Stomach smooth muscle (tissue), 2 donors: ENCODE results near the gene SMC6.

Experiments
- H3K27ac ChIP-seq: one replicate; pipeline ENCODE4 v1.7.0; 2013; ENCODE audit warnings: mild to moderate bottlenecking, low read length, inconsistent platforms
- H3K27me3 ChIP-seq, 2 donors: one replicate each; pipeline ENCODE4 v1.7.0; 2013; ENCODE audit warnings: low read length in 2 of 2; ENCODE audit not compliant: insufficient read depth in 2 of 2, control insufficient read depth in 1 of 2
- H3K36me3 ChIP-seq, 2 donors: one replicate each; pipeline ENCODE4 v1.7.0; 2013; ENCODE audit warnings: low read length in 2 of 2; ENCODE audit not compliant: control insufficient read depth in 2 of 2, insufficient read depth in 2 of 2
- H3K4me1 ChIP-seq: one replicate; pipeline ENCODE4 v1.7.0; 2013; ENCODE audit warnings: low read length; ENCODE audit not compliant: control insufficient read depth, insufficient read depth
- H3K4me3 ChIP-seq, 2 donors: one replicate each; pipeline ENCODE4 v1.7.0; 2013; ENCODE audit warnings: low read length in 2 of 2
- H3K9ac ChIP-seq, 2 donors: one replicate each; pipeline ENCODE4 v1.7.0; 2013; ENCODE audit warnings: low read length in 2 of 2, mild to moderate bottlenecking in 1 of 2
- H3K9me3 ChIP-seq, 2 donors: one replicate each; pipeline ENCODE4 v1.7.0; 2013; ENCODE audit warnings: low read length in 2 of 2; ENCODE audit not compliant: control insufficient read depth in 2 of 2
- donor health status: healthy.
- donor health status: Pancreatic carcinoma.

The SMC6 gene

GRCh38 chr2:17630089-17630488 is 123.5 kb downstream of the SMC6 start:
- Histone ChIP-seq H3K27ac (no peak overlapping the region), H3K4me3 (no peak overlapping the region), H3K36me3 (no peaks in the 10 kb centered on the region), H3K27me3 (no peaks in the 10 kb centered on the region), H3K9ac (no peak overlapping the region), H3K4me1 (peaks cover 3% of the 10 kb centered on the region), H3K9me3 (no peaks in the 10 kb centered on the region)

DNA sequence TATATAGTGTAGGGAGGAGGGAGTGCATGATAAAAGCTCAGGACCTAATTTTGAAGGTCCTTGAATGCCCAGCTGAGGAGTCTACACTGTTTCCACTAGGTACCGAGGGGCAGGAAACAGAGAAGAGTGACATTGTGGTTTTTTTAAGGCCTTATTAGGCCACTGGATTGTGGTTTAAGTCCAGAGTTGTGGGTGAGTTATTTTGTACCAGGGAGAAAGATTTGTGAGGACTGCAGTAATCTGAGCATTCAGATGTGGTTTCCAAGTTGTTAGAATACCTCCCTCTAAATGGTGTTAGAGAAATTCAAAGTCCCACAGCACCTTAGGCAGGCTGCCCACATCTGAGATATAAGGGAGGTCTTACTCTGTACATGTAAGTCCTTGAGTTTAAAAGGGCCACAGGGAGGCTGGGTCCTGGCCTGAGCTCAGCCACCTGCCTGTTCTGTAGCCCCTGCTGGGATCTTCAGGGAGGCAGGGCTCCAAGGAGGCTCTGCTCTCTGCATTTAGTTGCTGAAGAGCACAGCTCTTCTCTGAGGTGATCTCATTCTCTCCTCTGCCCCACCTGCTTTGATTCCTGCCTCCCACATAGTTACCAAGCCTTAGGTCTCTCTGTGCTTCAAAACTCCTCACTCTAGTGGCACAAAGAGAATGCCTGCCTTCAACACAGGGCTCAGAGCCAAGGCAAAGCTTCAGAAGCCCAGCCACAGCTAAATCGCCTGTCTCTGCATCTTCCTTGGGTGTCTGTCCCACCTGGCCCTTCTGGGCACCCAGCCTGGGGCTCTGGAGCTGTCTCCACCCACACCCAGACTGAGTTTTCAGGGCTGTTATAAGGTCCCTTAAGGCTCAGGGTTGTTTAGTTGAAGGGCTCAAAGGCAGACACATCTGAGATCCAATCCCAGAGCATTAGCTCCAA is 125.0 kb downstream of the SMC6 start:
- H3K4me3 ChIP-seq: no peak overlapping the region
- H3K27ac ChIP-seq: no peak overlapping the region
- no peak overlapping the region for H3K9ac ChIP-seq

DNA sequence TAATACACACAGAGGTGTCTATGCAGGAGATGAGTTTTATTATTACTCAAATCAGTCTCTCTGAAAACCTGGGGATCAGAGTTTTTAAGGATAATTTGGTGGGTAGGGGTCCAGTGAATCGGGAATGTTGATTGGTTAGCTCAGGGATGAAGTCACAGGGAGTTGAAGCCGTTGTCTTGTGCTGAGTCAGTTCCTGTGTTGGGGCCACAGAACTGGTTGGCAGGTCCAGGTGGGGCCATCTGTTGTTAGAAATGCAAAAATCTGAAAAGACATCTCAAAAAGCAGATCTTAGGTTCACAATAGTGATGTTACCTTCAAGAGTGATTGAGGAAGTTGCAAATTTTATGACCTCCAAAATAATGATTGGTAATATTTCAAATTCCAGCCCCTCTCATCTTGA is 126.2 kb downstream of the SMC6 start:
- no peaks in the 10 kb centered on the region for H3K36me3 ChIP-seq
- no peak overlapping the region for H3K9ac ChIP-seq
- H3K4me3 ChIP-seq: no peak overlapping the region
- H3K27ac ChIP-seq: no peak overlapping the region
- peaks cover 0 to 3% of the 10 kb centered on the region in 2 donors for H3K9me3 ChIP-seq
- no peaks in the 10 kb centered on the region for H3K27me3 ChIP-seq
- H3K4me1 ChIP-seq: no peaks in the 10 kb centered on the region

More for the DNA sequence above, 125.0 kb downstream of the SMC6 start:
- Histone ChIP-seq H3K27me3 (no peaks in the 10 kb centered on the region), H3K4me1 (no peaks in the 10 kb centered on the region), H3K9me3 (peaks cover 0 to 3% of the 10 kb centered on the region in 2 donors), H3K36me3 (no peaks in the 10 kb centered on the region)

DNA sequence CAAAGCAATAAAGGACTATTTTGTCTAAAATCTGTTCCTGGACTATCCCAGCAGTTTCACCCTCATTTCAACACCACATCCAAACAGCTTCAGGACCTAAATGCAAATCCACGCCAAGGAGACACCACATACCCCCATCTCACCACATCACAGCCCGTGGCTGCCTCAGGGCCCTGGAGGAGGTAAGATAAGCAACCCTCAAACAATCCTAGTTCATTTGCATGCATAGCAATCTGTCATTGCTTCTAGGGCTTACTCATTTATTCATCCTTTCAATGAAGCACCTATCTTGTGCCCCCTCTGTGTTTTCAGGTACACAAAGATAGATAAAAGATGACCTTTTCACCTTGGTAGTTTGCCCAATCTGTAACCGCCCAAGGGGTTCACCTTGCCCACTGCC is 126.6 kb downstream of the SMC6 start:
- Histone ChIP-seq H3K36me3 (no peaks in the 10 kb centered on the region), H3K9ac (no peak overlapping the region), H3K4me3 (no peak overlapping the region), H3K27me3 (no peaks in the 10 kb centered on the region), H3K27ac (no peak overlapping the region), H3K4me1 (no peaks in the 10 kb centered on the region), H3K9me3 (peaks cover 0 to 3% of the 10 kb centered on the region in 2 donors)

DNA sequence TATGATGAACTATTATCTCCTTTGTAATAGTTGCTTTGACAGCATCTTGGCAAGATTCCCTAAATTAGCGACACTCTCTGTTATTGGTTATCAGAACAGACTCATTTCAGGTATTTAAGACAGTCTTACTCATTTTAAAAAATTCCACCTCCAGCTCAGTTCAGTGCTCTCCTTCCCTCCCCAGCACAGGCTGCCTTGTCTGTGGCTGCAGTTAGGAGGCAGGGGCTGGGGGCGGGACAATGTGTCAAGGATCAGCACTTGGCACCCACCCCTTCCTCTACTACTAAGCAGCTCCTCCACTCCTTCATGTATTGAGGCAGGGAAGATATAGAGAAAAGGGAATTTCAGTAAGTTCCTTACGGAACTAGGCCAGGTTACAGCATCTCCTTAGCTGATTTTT is 128.2 kb downstream of the SMC6 start:
- no peak overlapping the region for H3K9ac ChIP-seq
- H3K4me3 ChIP-seq: no peak overlapping the region
- H3K4me1 ChIP-seq: no peaks in the 10 kb centered on the region
- H3K36me3 ChIP-seq: no peaks in the 10 kb centered on the region
- H3K27ac ChIP-seq: no peak overlapping the region
- H3K27me3 ChIP-seq: no peaks in the 10 kb centered on the region
- H3K9me3 ChIP-seq: peaks cover 0 to 3% of the 10 kb centered on the region in 2 donors

DNA sequence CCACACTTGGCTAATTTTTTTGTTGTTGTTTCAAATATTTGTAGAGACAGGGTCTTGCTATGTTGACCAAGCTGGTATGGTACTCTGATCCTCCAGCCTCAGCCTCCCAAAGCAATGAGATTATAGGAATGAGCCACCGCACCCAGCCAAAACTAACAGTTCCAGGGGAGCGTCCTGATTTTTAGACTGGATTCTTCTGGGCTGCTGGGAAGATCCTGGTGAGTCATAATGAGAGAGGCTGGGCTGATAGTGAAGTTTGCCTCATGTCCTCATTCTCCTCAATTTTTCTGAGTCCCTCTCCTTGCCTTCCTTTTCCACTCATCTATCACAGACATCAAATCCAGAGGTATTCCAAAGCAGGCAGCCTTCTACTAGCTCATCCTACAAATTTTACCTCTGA is 131.8 kb downstream of the SMC6 start:
- Histone ChIP-seq H3K27me3 (no peaks in the 10 kb centered on the region), H3K4me3 (no peak overlapping the region), H3K9ac (no peak overlapping the region), H3K36me3 (no peaks in the 10 kb centered on the region), H3K4me1 (peaks cover 6% of the 10 kb centered on the region), H3K9me3 (peaks cover 0 to 3% of the 10 kb centered on the region in 2 donors), H3K27ac (no peak overlapping the region)

DNA sequence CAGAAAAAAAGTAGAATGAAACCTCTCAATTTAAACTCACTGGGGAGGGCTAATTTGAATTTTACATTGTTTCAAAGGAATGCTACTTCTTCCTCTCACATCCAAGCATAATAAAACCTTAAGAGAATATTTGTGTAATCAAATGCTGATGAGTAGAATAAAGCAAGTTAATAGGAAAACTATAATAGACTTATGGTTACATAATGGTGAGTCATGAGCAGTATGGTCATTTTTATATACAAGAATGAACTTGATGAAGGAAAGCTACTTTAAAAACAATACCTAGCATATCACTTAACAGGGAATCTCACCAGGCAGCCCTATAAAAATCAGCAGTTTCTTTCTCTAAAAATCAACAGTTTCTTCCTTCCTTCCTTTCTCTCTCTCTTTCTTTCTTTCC is 132.8 kb downstream of the SMC6 start:
- H3K9ac ChIP-seq: no peak overlapping the region
- no peak overlapping the region for H3K4me3 ChIP-seq
- H3K27ac ChIP-seq: no peak overlapping the region
- peaks cover 0 to 3% of the 10 kb centered on the region in 2 donors for H3K9me3 ChIP-seq
- H3K27me3 ChIP-seq: no peaks in the 10 kb centered on the region
- no peaks in the 10 kb centered on the region for H3K36me3 ChIP-seq
- H3K4me1 ChIP-seq: peaks cover 6% of the 10 kb centered on the region

GRCh38 chr2:17620280-17620679 is 133.3 kb downstream of the SMC6 start:
- Histone ChIP-seq H3K27me3 (no peaks in the 10 kb centered on the region), H3K4me3 (no peak overlapping the region), H3K27ac (no peak overlapping the region)

GRCh38 chr2:17617955-17618354 is 135.7 kb downstream of the SMC6 start:
- Histone ChIP-seq H3K9ac (no peak overlapping the region), H3K4me3 (no peak overlapping the region), H3K27me3 (no peaks in the 10 kb centered on the region), H3K9me3 (no peaks in the 10 kb centered on the region), H3K4me1 (peaks cover 6% of the 10 kb centered on the region), H3K27ac (no peak overlapping the region), H3K36me3 (no peaks in the 10 kb centered on the region)

More at GRCh38 chr2:17620280-17620679, 133.3 kb downstream of the SMC6 start:
- H3K4me1 ChIP-seq: peaks cover 6% of the 10 kb centered on the region
- peaks cover 0 to 3% of the 10 kb centered on the region in 2 donors for H3K9me3 ChIP-seq
- no peak overlapping the region for H3K9ac ChIP-seq
- H3K36me3 ChIP-seq: no peaks in the 10 kb centered on the region

GRCh38 chr2:17617516-17617915 is 136.1 kb downstream of the SMC6 start:
- no peaks in the 10 kb centered on the region for H3K9me3 ChIP-seq
- no peaks in the 10 kb centered on the region for H3K36me3 ChIP-seq
- no peak overlapping the region for H3K9ac ChIP-seq
- H3K4me3 ChIP-seq: no peak overlapping the region
- H3K27ac ChIP-seq: no peak overlapping the region
- H3K4me1 ChIP-seq: peaks cover 6% of the 10 kb centered on the region
- H3K27me3 ChIP-seq: no peaks in the 10 kb centered on the region

- H3K27ac ChIP-seq: no peak overlapping the region
These were observed 137.2 kb downstream of the SMC6 start for GRCh38 chr2:17616405-17616804.

More at GRCh38 chr2:17616405-17616804, 137.2 kb downstream of the SMC6 start:
- no peak overlapping the region for H3K9ac ChIP-seq
- H3K4me3 ChIP-seq: no peak overlapping the region
- H3K36me3 ChIP-seq: no peaks in the 10 kb centered on the region
- H3K27me3 ChIP-seq: no peaks in the 10 kb centered on the region
- H3K4me1 ChIP-seq: peaks cover 6% of the 10 kb centered on the region
- H3K9me3 ChIP-seq: no peaks in the 10 kb centered on the region
